ENCODE results near the gene KCNC4.

KCNC4 gene

GRCh38 chr1:110212169-110213142 lies 2.3 kb downstream of the KCNC4 start:
- DNase-seq = no peak

- DNase-seq = no peak
These were observed 3.0 kb downstream of the KCNC4 start for GRCh38 chr1:110213143-110213540.

- peak; percentile 8 for DNase-seq
These were observed 4.6 kb downstream of the KCNC4 start for GRCh38 chr1:110214454-110215404.

GRCh38 chr1:110215621-110216515 lies 5.8 kb downstream of the KCNC4 start:
- no peak for DNase-seq

GRCh38 chr1:110216844-110217444 lies 6.8 kb downstream of the KCNC4 start:
- DNase-seq = no peak

- no peak for DNase-seq
These were observed 8.0 kb downstream of the KCNC4 start for GRCh38 chr1:110218137-110218536.

- no peak for DNase-seq
These were observed 8.6 kb downstream of the KCNC4 start for GRCh38 chr1:110218739-110219138.

- no peak for DNase-seq
These were observed 10.2 kb downstream of the KCNC4 start for GRCh38 chr1:110220324-110220723.

- DNase-seq = no peak
These were observed 11.0 kb downstream of the KCNC4 start for GRCh38 chr1:110221119-110221518.

GRCh38 chr1:110223127-110223526 lies 13.0 kb downstream of the KCNC4 start:
- no peak for DNase-seq

GRCh38 chr1:110223581-110223980 lies 13.5 kb downstream of the KCNC4 start:
- DNase-seq = no peak

- no peak for DNase-seq
These were observed 14.3 kb downstream of the KCNC4 start for GRCh38 chr1:110224240-110224995.

GRCh38 chr1:110225212-110225611 lies 15.1 kb downstream of the KCNC4 start:
- no peak for DNase-seq

GRCh38 chr1:110225756-110226404 lies 15.8 kb downstream of the KCNC4 start:
- DNase-seq = no peak

- no peak for DNase-seq
These were observed 17.7 kb downstream of the KCNC4 start for GRCh38 chr1:110227774-110228173.

GRCh38 chr1:110228381-110228780 lies 18.3 kb downstream of the KCNC4 start:
- no peak for DNase-seq

GRCh38 chr1:110228869-110229268 lies 18.8 kb downstream of the KCNC4 start:
- DNase-seq = no peak

- DNase-seq = no peak
These were observed 19.4 kb downstream of the KCNC4 start for GRCh38 chr1:110229348-110230001.

- no peak for DNase-seq
These were observed 20.5 kb downstream of the KCNC4 start for GRCh38 chr1:110230381-110231199.
